H1 (cell line): Measurements from ENCODE around the gene ZNF831. TPM values are rescaled to one million over a fixed set of nuclear protein-coding genes. Genes with fewer than 3 reads are reported as not detected.

ENCODE experiments used
- CTCF ChIA-PET: fragments of 300-600 bp; sonication (Branson Sonifier 250); formaldehyde crosslinking; loops from one replicate; lab custom pipeline; 2021; ENCODE audit not compliant: partially characterized antibody; lab: Charles Lee
- POLR2A ChIA-PET: fragments of 300-600 bp; sonication (Branson Sonifier 250); formaldehyde crosslinking; loops from one replicate; lab custom pipeline; 2021; ENCODE audit warnings: inconsistent platforms; ENCODE audit not compliant: partially characterized antibody; lab: Charles Lee
- DNase-seq, 2 experiments: peaks; one replicate each; pipeline versions ENCODE4 v3.0.0 to v3.0.0-alpha.2; 2010 to 2022; ENCODE audit warnings: low spot score in 2 of 2, low read depth in 1 of 2, mixed read lengths in 1 of 2
- FAIRE-seq: peaks from 2 replicates; lab custom pipeline; 2011; peaks lifted over from hg19 to GRCh38; lab: Jason Lieb, UNC
- H2AFZ ChIP-seq: 2 replicates; pipeline ENCODE4 v1.8.1; 2012; ENCODE audit warnings: low read length, inconsistent platforms
- H2AK5ac ChIP-seq: 2 replicates; pipeline ENCODE4 v1.6.1; 2013; ENCODE audit warnings: low read depth, low read length
- H2BK120ac ChIP-seq: replicated peaks from 2 replicates; pipeline ENCODE3; 2013; ENCODE audit warnings: low read depth, low read length, inconsistent platforms
- H2BK12ac ChIP-seq: 2 replicates; pipeline ENCODE4 v1.6.1; 2013; ENCODE audit warnings: low read depth, low read length
- H2BK15ac ChIP-seq: 2 replicates; pipeline ENCODE4 v1.6.1; 2013; ENCODE audit warnings: low read length
- H2BK20ac ChIP-seq: 2 replicates; pipeline ENCODE4 v1.6.1; 2013; ENCODE audit warnings: low read length
- H2BK5ac ChIP-seq: 2 replicates; pipeline ENCODE4 v1.6.1; 2013; ENCODE audit warnings: low read depth, low read length
- H3K14ac ChIP-seq: 2 replicates; pipeline ENCODE4 v1.6.1; 2013; ENCODE audit warnings: inconsistent platforms; ENCODE audit not compliant: insufficient read length
- H3K18ac ChIP-seq: 2 replicates; pipeline ENCODE4 v1.6.1; 2013; ENCODE audit warnings: low read length; ENCODE audit errors: extremely low read depth
- H3K23ac ChIP-seq: 2 replicates; pipeline ENCODE4 v1.6.1; 2013; ENCODE audit warnings: inconsistent platforms; ENCODE audit not compliant: insufficient read length
- H3K23me2 ChIP-seq: 2 replicates; pipeline ENCODE4 v1.6.1; 2013; ENCODE audit warnings: low read depth, low read length
- H3K27ac ChIP-seq: 2 replicates; pipeline ENCODE4 v1.6.1; 2011; ENCODE audit warnings: low read depth, low read length, inconsistent platforms
- H3K27me3 ChIP-seq, 4 experiments: replicated peaks in 1 of 4; 1 replicate in 1 of 4; 2 replicates in 3 of 4; pipeline versions ENCODE4 v1.6.1 to v1.8.1; 2011 to 2013; ENCODE audit warnings: low read length in 3 of 4, mild to moderate bottlenecking in 3 of 4, inconsistent platforms in 2 of 4, mixed read lengths in 2 of 4, moderate library complexity in 1 of 4; ENCODE audit not compliant: control insufficient read depth in 3 of 4, insufficient read depth in 3 of 4; ENCODE audit errors: extremely low read depth in 1 of 4
- H3K36me3 ChIP-seq, 4 experiments: 2 replicates each; pipeline versions ENCODE4 v1.6.1 to v1.8.1; 2011 to 2013; ENCODE audit warnings: mild to moderate bottlenecking in 4 of 4, low read length in 3 of 4, moderate library complexity in 2 of 4, control low read depth in 1 of 4, inconsistent platforms in 1 of 4; ENCODE audit not compliant: insufficient read depth in 4 of 4, control insufficient read depth in 2 of 4
- H3K4ac ChIP-seq: replicated peaks from 2 replicates; pipeline ENCODE3; 2013; ENCODE audit warnings: low read length, low read depth, mixed read lengths, inconsistent platforms; ENCODE audit not compliant: insufficient read length
- H3K4me1 ChIP-seq, 4 experiments: replicated peaks in 1 of 4; 1 replicate in 1 of 4; 2 replicates in 3 of 4; pipeline versions ENCODE4 v1.6.1 to v1.8.1; 2011 to 2013; ENCODE audit warnings: low read length in 3 of 4, inconsistent platforms in 2 of 4, mixed read lengths in 1 of 4; ENCODE audit not compliant: insufficient read depth in 4 of 4, control insufficient read depth in 3 of 4
- H3K4me2 ChIP-seq, 2 experiments: 2 replicates each; pipeline versions ENCODE4 v1.6.1 to v1.8.1; 2011 to 2013; ENCODE audit warnings: low read depth in 2 of 2, low read length in 2 of 2, control low read depth in 1 of 2, inconsistent platforms in 1 of 2, mild to moderate bottlenecking in 1 of 2; ENCODE audit not compliant: insufficient read depth in 1 of 2
- H3K4me3 ChIP-seq, 4 experiments: fragments of 200-600, 300-600 bp in 1 of 4; sonication (generic), shearing (Covaris generic), sonication (Bioruptor Twin) in 1 of 4; 2 replicates each; pipeline versions ENCODE4 v1.5.1 to v1.8.1; 2011 to 2016; ENCODE audit warnings: low read length in 4 of 4, low read depth in 3 of 4, control low read depth in 2 of 4, inconsistent platforms in 2 of 4, mild to moderate bottlenecking in 2 of 4, mixed read lengths in 1 of 4, moderate library complexity in 1 of 4; ENCODE audit not compliant: insufficient read depth in 2 of 4; ENCODE audit errors: extremely low read depth in 1 of 4
- H3K56ac ChIP-seq: replicated peaks from 2 replicates; pipeline ENCODE3; 2013; ENCODE audit warnings: low read depth, mild to moderate bottlenecking, mixed read lengths, low read length, inconsistent platforms; ENCODE audit not compliant: insufficient read length
- H3K79me1 ChIP-seq: 2 replicates; pipeline ENCODE4 v1.6.1; 2013; ENCODE audit warnings: low read depth, low read length, control low read depth
- H3K79me2 ChIP-seq, 2 experiments: 2 replicates each; pipeline versions ENCODE4 v1.6.1 to v1.8.1; 2012 to 2013; ENCODE audit warnings: low read length in 2 of 2, mild to moderate bottlenecking in 2 of 2, inconsistent platforms in 1 of 2; ENCODE audit not compliant: insufficient read depth in 2 of 2, control insufficient read depth in 1 of 2
- H3K9ac ChIP-seq, 4 experiments: replicated peaks in 1 of 4; 1 replicate in 1 of 4; 2 replicates in 3 of 4; pipeline versions ENCODE4 v1.6.1 to v1.8.1; 2011 to 2013; ENCODE audit warnings: low read depth in 3 of 4, low read length in 3 of 4, control low read depth in 2 of 4, mild to moderate bottlenecking in 2 of 4, moderate library complexity in 2 of 4, inconsistent platforms in 1 of 4; ENCODE audit errors: extremely low read depth in 1 of 4
- H3K9me3 ChIP-seq, 2 experiments: 2 replicates each; pipeline versions ENCODE4 v1.6.1 to v1.8.1; 2012 to 2013; ENCODE audit warnings: mild to moderate bottlenecking in 2 of 2, moderate library complexity in 2 of 2, control low read depth in 1 of 2, inconsistent platforms in 1 of 2, low read depth in 1 of 2, low read length in 1 of 2, mixed read lengths in 1 of 2; ENCODE audit not compliant: insufficient read depth in 2 of 2
- H4K20me1 ChIP-seq, 2 experiments: replicated peaks in 1 of 2; 2 replicates each; pipeline versions ENCODE3 to v1.8.1; 2011 to 2013; ENCODE audit warnings: inconsistent platforms in 2 of 2, low read length in 2 of 2, mild to moderate bottlenecking in 1 of 2; ENCODE audit not compliant: insufficient read depth in 2 of 2, control insufficient read depth in 1 of 2
- H4K5ac ChIP-seq: 2 replicates; pipeline ENCODE4 v1.6.1; 2013; ENCODE audit warnings: low read length, low read depth, mixed read lengths, inconsistent platforms; ENCODE audit not compliant: insufficient read length
- H4K8ac ChIP-seq: 2 replicates; pipeline ENCODE4 v1.8.0; 2013; ENCODE audit warnings: mild to moderate bottlenecking, moderate library complexity, low read length, inconsistent platforms; ENCODE audit not compliant: insufficient read depth; ENCODE audit errors: extremely low read depth
- H4K91ac ChIP-seq: replicated peaks from 2 replicates; pipeline ENCODE3; 2013; ENCODE audit warnings: low read length, mixed read lengths, inconsistent platforms; ENCODE audit not compliant: insufficient read length
- CBX8 ChIP-seq: fragments of 300-800, 300-1000 bp; sonication (generic); IDR thresholded peaks from 2 replicates; pipeline ENCODE4 v1.7.1; 2016; ENCODE audit warnings: low read depth, low read length, borderline replicate concordance
- CTCF ChIP-seq, 3 experiments: IDR thresholded peaks; 1 replicate in 2 of 3; 2 replicates in 1 of 3; pipeline versions ENCODE4 v1.5.1 to v1.6.1; 2011; ENCODE audit warnings: low read length in 3 of 3, mild to moderate bottlenecking in 3 of 3, inconsistent platforms in 2 of 3, low read depth in 1 of 3, moderate library complexity in 1 of 3; ENCODE audit not compliant: insufficient read depth in 1 of 3; ENCODE audit errors: control extremely low read depth in 1 of 3
- E2F6 ChIP-seq: IDR thresholded peaks from 2 replicates; pipeline ENCODE4 v1.6.1; 2012; ENCODE audit warnings: inconsistent platforms
- GABPA ChIP-seq: IDR thresholded peaks from 2 replicates; pipeline ENCODE4 v1.6.1; 2011; ENCODE audit warnings: mild to moderate bottlenecking, low read length, moderate library complexity, borderline replicate concordance; ENCODE audit not compliant: insufficient read depth
- JUND ChIP-seq: IDR thresholded peaks from 2 replicates; pipeline ENCODE4 v1.6.1; 2011; ENCODE audit warnings: mild to moderate bottlenecking, improper control_type of control experiment, low read length
- PHF8 ChIP-seq: fragments of 200-600 bp; sonication (generic); conservative IDR thresholded peaks from 2 replicates; pipeline ENCODE4 v1.7.1; 2012; ENCODE audit warnings: low read depth, mild to moderate bottlenecking, inconsistent platforms, low read length, moderate library complexity
- RXRA ChIP-seq: IDR thresholded peaks from 2 replicates; pipeline ENCODE4 v1.6.1; 2011; ENCODE audit warnings: low read depth, mild to moderate bottlenecking, low read length, moderate library complexity; ENCODE audit not compliant: insufficient read depth
- WGBS, 2 experiments: shearing (Covaris generic) in 1 of 2; methylation state at CpG; one replicate each; pipeline versions ENCODE4 v1.1.6 to v1.1.7; 2013 to 2015; ENCODE audit warnings: low lambda C conversion rate in 2 of 2, mixed read lengths in 2 of 2, inconsistent platforms in 1 of 2, low coverage in 1 of 2, missing lambda C conversion rate in 1 of 2; ENCODE audit not compliant: insufficient replicate concordance in 2 of 2, insufficient coverage in 1 of 2, insufficient read length in 1 of 2; ENCODE audit errors: extremely low coverage in 1 of 2, missing lambda C conversion rate in 1 of 2; 5-methylcytosine and 5-hydroxymethylcytosine counted together
- polyA plus RNA-seq, 7 experiments: library from polyadenylated mRNA; depleted of rRNA in 3 of 7; stranded (reverse) in 5 of 7; unstranded in 2 of 7; fragments of >200 nt in 5 of 7; fragments of 200-250 nt in 2 of 7; gene quantifications; 1 replicate in 5 of 7; 2 replicates in 1 of 7; 4 replicates in 1 of 7; pipeline versions ENCODE4 v1.2.1 to v1.2.3, GENCODE V29; 2011 to 2013; ENCODE audit warnings: missing spikeins in 2 of 7, mixed read lengths in 2 of 7
- total RNA-seq: library from RNA; stranded (reverse); fragmentation: NEBNext Ultra II Directional; extraction: Animal tissue kit (Norgen Biotek cat#: 25700); gene quantifications from 2 replicates; pipeline ENCODE4 v1.2.1, GENCODE V29; 2021

The ZNF831 gene
- total and polyA plus RNA-seq, 2 of the 8 experiments (the other 6 are each of a cell fraction or from before 2014, with no cell fraction given): not detected

- Histone ChIP-seq H2BK12ac (no peak overlapping the region), H3K79me2 (peaks cover 0 to 5% of the 10 kb centered on the region in 2 experiments; a peak in 1 of 4 replicates), H4K5ac (no peak overlapping the region), H2AK5ac (no peak overlapping the region; the same call in 1 of the 2 replicates), H3K14ac (no peak overlapping the region), H3K23ac (no peak overlapping the region), H2BK20ac (no peak overlapping the region), H4K8ac (no peak overlapping the region; the same call in 1 of the 2 replicates), H3K4me3 (no peak overlapping the region), H4K20me1 (no peaks in the 10 kb centered on the region), H3K18ac (no peak overlapping the region), H2BK120ac (no peak overlapping the region), H3K4me2 (no peak overlapping the region), H3K79me1 (no peaks in the 10 kb centered on the region), H3K56ac (no peak overlapping the region), H3K4ac (no peak overlapping the region), H4K91ac (no peak overlapping the region), H3K36me3 (no peaks in the 10 kb centered on the region), H2BK5ac (no peak overlapping the region), H3K27ac (no peak overlapping the region), H3K9me3 (peaks cover 0 to 13% of the 10 kb centered on the region in 2 experiments; a peak in 2 of 4 replicates), H3K4me1 (peaks cover 2 to 12% (median 11%) of the 10 kb centered on the region in 4 experiments), H2BK15ac (no peak overlapping the region), H3K27me3 (no peaks in the 10 kb centered on the region), H3K9ac (no peak overlapping the region), H3K23me2 (0 out of 2 replicates have a peak, but pooled peaks cover 5% of the 10 kb centered on the region), H2AFZ (no peak overlapping the region)
- WGBS, 2 experiments: 93% methylated on average over 7 of the region's 7 CpGs; no CpG with 5 or more reads in 1 of the 2 experiments
- ChIA-PET POLR2A (no interaction called here), CTCF (interaction anchor here (0.6 to 2.6 kb wide), 2 partner anchors 33 to 83 kb away, joined by 3 to 9 read pairs; no protein-coding TSS in a partner anchor)
- DNase-seq (no peak), FAIRE-seq (no peak)
- TF ChIP-seq GABPA: no peak
- TF ChIP-seq CTCF (IDR thresholded peaks at IDR 0.05; ENCODE audit: control extremely low read depth in 1 of 3, insufficient read depth in 1 of 3, low read depth in 1 of 3, low read length in 3 of 3): no peak
- no peak for TF ChIP-seq JUND
- no peak for TF ChIP-seq RXRA
- no peak for TF ChIP-seq E2F6
- TF ChIP-seq PHF8: no peak
- no peak for TF ChIP-seq CBX8
Observed at GRCh38 chr20:59120491-59120890, 43.1 kb upstream of the ZNF831 start.
